ENCODE measurements around the gene QDPR.
"Not testable (repeated sequence)": the region's sequence is repeated elsewhere in the genome, so short reads cannot be mapped to it uniquely, and the experiment has no call there.

QDPR gene

DNA sequence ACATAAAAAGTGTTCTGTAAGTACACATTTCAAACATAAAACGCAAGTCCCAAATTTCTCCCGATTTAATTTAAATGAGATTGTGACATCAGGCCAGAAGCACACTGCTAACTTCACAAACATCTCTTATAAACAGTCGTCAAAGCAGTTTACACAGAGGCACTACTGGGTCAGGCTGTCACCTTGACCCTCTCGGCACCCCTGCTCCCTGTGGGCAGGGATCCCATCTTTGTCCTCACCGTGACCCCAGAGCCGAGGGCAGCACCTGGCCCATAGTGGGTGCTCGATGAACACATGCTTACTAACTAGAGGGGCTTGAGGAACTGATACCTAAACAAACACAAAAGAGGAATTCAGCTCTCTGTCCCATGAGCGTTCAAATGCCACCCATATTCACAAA, 22.2 kb downstream of the QDPR start:
- no peak for DNase-seq

DNA sequence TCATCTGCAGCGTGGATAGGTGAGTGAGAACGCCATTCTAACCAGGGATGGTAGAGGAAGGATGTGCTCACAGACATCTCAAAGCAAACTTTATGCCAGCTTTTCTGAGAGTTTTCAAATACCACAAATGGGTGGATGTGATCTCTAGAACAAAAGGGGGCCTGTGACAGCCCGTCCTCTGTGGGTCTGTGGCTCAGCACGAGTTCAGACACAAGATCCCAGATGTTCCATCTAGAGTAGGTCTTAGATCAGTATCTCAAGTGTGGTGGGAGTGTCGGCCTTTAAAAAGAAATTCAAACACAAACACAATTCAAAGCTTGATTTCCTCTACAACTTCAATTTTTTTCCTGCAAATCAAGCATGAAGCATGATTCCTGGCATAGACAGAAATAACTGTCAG, 22.8 kb downstream of the QDPR start:
- DNase-seq, result no peak

DNA sequence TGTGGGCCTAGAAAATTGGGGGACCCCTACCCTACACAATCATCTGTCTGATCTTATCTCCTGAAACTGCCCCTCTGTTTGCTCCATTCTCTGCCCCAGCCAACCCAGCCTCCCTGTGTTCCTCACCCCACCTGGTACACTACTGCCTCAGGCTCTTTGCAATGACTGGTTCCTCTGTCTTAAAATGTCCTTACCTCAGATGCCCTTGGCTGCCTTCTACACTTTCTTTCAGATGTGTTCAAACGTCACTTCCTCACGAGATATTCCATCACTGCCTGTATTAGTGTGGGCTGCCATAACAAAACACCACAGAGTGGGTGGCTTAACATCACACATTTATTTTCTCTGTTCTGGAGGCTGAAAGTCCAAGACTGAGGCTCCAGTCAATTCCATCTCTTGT, 29.2 kb downstream of the QDPR start:
- DNase-seq, result no peak

DNA sequence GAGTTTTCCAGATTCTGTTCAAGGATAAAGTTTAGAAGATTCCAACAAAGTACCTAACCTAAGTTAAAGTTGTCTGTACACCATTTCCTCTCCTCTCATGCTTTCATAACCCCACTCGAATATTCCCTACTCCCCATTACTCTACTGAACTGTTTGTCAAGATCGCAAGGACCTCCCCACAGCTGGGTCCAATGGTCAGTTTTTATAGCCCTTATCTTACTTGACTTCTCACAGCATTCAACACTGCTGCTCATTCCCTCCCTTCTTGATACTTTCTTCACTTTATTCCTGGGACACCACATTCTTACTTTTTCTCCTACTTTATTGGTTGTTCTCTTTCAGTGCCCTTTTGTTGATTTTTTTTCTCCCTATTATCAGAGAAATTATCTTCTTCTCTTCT, 30.9 kb downstream of the QDPR start:
- no peak for DNase-seq

DNA sequence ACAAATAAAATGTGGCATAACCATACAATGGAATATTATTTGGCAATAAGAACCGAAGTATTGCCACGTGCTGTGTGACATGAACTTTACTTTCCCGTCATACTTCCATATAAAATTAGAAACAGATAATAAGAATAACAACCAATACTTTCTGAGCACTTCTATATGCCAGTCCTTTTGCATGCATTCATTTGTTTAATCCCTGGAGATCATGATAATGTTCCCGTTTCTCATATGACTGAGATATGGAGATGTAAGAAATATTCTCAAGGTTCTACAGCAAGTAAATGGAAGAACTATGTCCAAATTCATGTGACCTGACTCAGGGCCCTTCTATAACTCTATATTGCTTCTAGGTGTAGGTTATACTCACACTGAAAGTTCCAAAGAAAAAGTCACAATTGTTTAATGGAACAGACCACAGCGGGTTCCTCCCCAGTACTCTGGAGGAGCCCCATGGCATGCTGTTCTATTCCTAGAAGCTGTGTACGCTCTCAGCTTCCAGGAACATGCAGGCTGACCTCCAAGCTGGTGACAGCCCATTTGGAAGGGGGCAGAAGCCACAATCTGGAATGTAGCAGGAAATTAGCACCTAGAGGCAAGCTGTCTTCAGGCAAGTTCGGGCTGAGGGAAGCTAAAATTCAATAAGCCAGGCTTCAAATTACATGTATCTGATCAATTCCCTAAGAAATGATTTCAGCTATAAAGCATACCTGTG, 31.5 kb downstream of the QDPR start:
- DNase-seq, result no peak

DNA sequence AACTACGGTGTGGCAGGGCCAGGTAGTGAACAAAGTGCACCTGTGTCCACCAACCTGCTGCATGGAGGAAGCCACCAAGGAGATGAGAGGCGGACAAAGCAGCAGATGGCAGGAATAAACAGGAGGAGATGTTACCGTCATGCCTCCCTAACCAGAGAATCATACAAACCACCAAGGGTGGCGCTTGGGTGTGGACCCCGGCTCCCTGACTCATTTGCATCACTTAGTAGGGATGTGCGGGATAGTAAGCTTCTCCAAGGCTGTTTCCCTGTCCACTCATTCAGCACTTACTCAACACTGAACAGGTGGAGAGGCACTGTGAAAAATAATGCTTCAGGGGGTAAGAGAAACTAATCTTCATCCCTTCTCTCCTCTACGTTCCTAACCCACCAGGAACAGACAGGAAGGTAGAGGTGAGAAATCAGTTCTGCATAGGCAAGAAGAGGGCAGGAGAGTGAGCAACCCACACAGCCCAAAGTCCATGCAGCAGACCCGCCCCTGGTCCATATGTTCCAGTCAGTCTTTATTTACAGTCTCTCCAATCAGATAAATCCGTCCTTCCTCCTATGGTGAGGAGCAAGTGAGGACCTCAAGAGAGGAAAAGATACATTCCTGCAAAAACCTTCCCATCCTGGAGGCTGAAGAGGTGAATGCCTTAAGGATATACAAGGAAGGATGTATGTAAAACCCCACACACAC, 34.0 kb downstream of the QDPR start:
- no peak for DNase-seq

DNA sequence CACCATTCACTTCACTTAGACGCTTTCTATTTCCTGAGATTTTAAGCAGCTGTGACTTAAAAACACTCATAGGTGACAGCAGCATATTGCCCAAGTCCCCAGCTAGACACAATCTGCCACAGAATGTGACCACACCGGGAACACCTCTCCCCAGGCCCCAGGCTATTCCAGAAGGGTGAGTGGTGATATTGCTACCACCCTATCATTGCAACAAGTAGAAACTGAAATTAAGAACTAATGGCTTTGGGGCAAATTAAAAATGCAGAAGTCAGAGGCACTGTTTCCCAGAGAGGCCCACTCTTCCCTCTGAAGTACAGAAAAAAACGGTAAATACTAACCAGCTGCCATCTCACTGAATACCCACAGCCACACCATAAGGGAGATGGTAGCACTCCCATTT, 35.0 kb downstream of the QDPR start:
- DNase-seq, result no peak

DNA sequence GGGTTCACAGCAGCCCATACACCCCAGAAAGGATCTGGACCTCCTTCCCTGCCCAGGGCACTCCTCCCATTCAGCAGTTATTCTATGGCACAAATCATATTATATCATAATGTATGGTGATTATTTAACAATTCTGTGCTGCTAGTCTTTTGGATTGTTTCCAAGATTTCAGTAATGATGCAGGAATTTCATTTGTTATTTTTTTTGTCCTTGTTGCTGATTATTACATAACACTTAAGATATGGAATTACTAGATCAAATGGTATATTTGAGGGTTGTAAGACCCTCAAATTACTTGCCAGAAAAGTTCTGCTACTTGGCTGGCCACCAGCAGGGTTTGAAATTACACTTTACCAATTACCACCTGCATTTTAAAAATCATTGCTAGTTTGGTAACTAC, 36.4 kb downstream of the QDPR start:
- no peak for DNase-seq

DNA sequence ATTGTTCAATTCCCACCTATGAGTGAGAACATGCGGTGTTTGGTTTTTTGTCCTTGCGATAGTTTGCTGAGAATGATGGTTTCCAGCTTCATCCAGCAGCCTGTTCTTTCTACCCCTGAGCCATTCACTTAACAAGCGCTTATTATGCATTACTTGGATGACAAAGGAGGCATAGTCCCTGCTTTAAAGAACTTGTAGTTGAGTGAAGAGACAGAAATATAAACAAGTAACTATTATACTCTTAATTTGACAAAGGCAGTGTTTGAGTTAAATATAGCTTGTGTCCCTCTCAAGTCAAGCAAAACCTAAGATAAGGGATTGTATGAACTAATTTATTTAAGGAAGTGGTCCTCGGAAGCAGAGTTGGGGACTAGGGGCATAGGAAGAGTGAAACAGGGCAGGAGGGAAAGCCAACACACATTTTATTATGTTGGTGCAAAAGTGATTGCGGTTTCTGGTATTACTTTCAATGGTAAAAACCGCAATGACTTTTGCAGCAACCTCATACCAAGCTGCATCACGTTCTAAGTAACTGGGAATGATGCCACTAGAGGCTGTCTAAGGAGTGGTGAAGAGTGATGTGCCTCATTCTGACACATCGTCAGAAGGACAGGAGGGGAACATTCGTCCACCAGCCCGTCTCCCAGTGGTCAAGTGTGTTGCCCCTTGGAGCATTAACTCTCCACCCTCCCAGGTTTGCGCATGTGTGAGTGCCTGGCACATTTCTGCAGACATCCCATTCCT, 41.8 kb downstream of the QDPR start:
- no peak for DNase-seq

DNA sequence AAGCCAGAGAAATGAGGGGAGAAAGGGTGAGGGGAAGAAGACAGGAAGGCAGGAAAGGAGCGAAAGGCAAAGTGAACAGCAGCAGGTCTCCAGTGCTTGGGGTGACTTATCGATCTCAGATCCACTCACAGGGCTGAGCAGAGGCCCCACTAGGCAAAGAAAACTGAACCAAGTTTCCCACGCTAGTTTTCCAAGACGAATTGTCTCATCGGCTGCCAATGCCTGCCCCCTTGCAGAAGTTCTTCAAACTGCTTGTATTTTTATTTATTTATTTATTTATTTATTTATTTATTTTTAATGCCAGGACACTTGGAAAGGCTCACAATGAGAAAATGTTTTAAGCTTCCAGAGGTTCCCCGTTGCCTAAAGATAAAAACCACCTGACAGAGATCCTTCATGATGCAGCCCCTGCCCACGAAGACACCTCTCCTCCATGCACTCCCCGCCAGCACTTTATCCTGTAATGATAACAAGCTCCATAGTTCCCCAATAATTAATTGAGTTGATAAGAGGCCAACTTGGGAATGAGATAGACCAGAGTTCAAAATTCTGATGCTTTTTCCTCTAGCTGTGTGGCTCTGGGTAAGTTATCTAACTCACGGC, 43.2 kb downstream of the QDPR start:
- DNase-seq, result no peak

DNA sequence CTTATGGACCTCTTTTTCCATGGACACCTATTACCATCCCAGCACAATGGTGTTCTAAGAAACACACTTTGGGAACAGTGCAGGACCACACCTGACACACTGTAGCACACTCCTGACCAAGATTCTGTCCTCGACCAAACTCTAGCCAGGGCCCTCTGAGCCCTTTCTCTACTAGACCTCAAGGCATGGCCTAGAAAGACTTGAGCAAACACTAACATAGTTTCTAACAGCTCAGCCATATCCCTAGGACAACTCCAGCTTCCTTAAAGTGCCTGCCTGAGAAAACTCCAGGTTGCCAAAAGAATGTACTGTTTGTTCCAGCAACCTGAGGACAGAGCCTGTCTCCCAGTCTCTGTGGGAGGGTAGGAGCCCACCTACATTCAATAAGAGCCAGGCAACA, 48.3 kb downstream of the QDPR start:
- no peak for DNase-seq

DNA sequence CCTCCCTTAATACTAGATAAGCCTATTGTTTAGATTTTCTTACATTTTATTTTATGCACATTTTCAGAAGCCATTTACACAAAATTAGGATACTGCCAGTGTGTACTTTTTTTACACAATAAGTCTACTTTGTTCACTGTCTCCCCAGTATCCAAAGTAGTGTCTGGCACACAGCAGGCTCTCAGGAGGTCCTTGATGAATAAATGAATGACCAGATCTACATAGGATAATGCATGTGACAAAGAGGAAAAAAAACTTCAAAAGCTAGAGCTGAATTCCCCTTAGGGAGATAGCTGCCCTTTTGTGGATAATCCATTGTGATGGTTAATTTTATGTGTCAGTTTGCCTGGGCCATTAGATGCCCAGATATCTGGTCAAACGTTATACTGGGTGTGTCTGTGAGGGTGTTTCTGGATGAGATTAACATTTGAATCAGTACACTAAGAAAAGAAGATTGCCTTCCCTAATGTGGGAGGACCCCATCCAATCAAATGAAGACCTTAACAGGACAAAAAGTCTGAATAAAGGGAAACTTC, 61.6 kb downstream of the QDPR start:
- no peak for DNase-seq

DNA sequence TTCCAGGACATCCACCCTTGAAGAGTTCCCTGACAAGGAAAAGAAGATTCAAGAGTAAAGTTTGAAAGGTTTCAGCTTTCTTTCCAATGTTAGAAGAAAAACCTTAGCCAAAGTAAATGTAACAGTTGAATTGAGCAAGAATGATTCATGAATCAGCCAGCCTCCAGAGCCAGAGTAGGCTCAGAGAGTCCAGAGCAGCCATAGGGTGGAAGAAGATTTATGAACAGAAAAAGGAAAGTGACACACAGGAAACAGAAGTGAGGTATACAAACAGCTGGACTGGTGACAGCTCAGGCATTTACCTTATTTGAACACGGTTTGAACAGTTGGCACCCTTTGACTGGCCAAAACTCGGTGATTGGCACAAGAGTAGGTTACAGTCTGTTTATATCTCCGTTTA, 63.2 kb downstream of the QDPR start:
- DNase-seq, result no peak

DNA sequence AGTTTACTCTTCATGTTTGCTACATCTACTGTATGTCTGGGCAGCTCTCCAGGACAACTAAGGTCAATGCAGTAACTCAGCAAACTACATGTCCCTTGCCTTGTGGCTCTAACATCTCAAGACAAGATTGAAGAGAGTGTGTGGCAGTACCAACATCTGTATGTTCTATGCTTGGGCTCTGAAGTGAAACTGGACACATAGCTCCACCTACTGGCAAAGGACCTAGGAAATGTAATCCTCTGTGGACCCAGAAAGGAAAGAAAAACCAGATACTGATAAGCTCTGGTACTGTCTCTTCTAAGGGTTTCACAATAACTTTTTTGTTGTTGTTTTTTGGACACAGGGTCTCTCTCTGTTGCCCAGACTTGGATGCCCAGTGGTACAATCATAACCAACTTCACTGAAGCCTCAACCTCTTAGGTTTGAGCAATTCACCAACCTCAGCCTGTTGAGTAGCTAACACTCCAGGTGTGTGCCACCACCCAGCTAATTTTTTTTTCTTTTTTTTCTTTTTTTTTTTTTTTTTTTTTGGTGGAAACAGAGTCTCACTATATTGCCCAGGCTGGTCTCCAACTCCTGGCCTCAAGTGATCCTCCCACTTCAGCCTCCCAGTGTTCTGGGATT, 64.1 kb downstream of the QDPR start:
- DNase-seq, result no peak

DNA sequence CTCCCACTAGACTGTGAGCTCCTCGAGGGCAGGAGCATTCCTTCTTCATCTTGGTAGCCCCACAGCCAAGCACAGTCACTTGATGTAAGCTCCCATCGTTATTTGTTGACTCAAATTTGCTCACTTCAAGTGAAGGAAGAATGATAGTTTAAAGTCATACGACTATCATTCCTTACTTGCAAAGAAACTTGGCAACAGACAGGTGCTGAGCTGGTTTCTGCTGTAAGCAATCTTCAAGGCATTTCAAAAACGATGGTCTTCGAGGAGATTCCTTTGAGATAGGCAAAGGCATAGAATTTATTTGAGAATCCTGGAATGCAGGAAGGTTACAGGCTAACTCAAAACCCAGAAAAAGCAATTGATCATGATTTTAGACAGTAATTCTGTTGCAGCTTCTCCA, 64.8 kb downstream of the QDPR start:
- DNase-seq, result no peak

DNA sequence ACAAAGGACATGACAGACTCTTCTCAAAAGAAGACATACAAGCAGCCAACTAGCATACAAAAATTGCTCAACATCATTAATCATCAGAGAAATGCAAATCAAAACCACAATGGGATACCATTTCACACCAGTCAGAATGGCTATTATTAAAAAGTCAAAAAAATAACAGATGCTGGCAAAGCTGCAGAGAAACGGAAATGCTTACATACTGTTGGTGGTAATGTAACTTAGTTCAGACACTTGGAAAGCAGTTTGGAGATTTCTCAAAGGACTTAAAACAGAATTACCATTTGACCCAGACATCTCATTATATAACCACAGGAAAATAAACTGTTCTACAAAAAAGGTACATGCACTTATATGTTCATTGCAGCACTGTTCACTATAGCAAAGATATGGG, 69.4 kb downstream of the QDPR start:
- DNase-seq, result not testable (repeated sequence)

DNA sequence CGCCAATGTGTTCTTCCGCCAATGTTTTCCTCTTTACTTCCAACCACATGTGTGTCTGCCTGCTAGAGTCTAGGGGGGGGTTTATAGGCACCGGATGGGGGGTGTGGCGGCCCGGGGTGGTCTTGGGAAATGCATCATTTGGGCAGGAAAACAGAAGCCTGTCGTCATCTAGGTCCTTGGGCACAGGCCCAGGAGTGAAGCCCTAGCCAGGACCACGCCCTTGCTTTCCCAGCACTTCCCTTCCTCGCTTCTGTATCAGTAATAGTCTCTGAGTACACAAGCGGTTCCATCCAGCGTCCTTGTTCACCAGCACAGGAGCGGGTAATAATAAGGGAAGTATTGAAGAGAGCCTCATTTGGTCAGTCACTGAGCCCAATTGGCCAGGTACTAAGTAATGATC, 74.5 kb downstream of the QDPR start:
- no peak for DNase-seq

DNA sequence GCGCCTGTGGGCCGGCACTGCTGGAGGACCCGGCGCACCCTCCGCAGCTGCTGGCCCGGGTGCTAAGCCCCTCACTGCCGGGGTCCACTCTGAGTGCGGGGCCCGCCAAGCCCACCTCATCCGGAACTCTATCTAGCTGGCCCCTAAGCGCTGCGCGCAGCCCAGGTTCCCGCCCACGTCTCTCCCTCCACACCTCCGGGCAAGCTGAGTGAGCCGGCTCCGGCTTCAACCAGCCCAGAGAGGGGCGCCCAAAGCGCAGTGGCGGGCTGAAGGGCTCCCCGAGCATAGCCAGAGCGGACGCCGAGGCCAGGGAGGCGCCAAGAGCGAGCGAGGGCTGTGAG, 75.2 kb downstream of the QDPR start:
- no peak for DNase-seq
